Lung (tissue), 12 donors: ENCODE data around the gene ITGAE. TPM values are rescaled to one million over a fixed set of nuclear protein-coding genes. Genes with fewer than 3 reads are reported as not detected.

ENCODE experiments used
- ATAC-seq: fragments of 200-7000 bp; cut with Tn5 transposase; one replicate; pipeline ENCODE4 v1.9.1; 2020; ENCODE audit warnings: moderate number of reproducible peaks; ENCODE audit not compliant: insufficient read depth, low FRiP score
- DNase-seq, 3 donors: peaks; one replicate each; pipeline ENCODE4 v3.0.0-alpha.2; 2013 to 2017
- H3K27ac ChIP-seq, 2 donors: one replicate each; pipeline ENCODE4 v1.5.1; 2013; ENCODE audit warnings: mild to moderate bottlenecking in 2 of 2, moderate library complexity in 2 of 2, control low read depth in 1 of 2, inconsistent platforms in 1 of 2, low read depth in 1 of 2, low read length in 1 of 2
- H3K27me3 ChIP-seq, 3 donors: one replicate each; pipeline ENCODE4 v1.5.1; 2013; ENCODE audit warnings: low read length in 2 of 3; ENCODE audit not compliant: control insufficient read depth in 3 of 3, insufficient read depth in 3 of 3
- H3K36me3 ChIP-seq, 4 donors: one replicate each; pipeline ENCODE4 v1.5.1; 2013; ENCODE audit warnings: low read length in 4 of 4, mild to moderate bottlenecking in 1 of 4, moderate library complexity in 1 of 4; ENCODE audit not compliant: control insufficient read depth in 4 of 4, insufficient read depth in 4 of 4
- H3K4me1 ChIP-seq, 5 donors: one replicate each; pipeline ENCODE4 v1.5.1; 2013; ENCODE audit warnings: low read length in 5 of 5, mild to moderate bottlenecking in 2 of 5, moderate library complexity in 1 of 5; ENCODE audit not compliant: control insufficient read depth in 5 of 5, insufficient read depth in 5 of 5
- H3K4me3 ChIP-seq: one replicate; pipeline ENCODE4 v1.5.1; 2013; ENCODE audit warnings: mild to moderate bottlenecking, control low read depth, moderate library complexity
- H3K9ac ChIP-seq, 2 donors: one replicate each; pipeline ENCODE4 v1.5.1; 2013; ENCODE audit warnings: low read length in 2 of 2, control low read depth in 1 of 2; ENCODE audit not compliant: insufficient read depth in 1 of 2
- H3K9me3 ChIP-seq, 4 donors: one replicate each; pipeline ENCODE4 v1.5.1; 2013; ENCODE audit warnings: low read length in 3 of 4, mild to moderate bottlenecking in 1 of 4, moderate library complexity in 1 of 4; ENCODE audit not compliant: control insufficient read depth in 4 of 4, insufficient read depth in 3 of 4
- CTCF ChIP-seq: IDR thresholded peaks from 2 replicates; pipeline ENCODE4 v1.5.1; 2012; ENCODE audit warnings: mild to moderate bottlenecking; ENCODE audit errors: control extremely low read depth, extremely low read depth
- WGBS, 2 donors: extraction: QIAGEN DNeasy Blood & Tissue Kit; methylation state at CpG; one replicate each; pipeline ENCODE4 v1.1.7; 2013; 5-methylcytosine and 5-hydroxymethylcytosine counted together
- polyA plus RNA-seq, 2 donors: library from polyadenylated mRNA; stranded (reverse); fragments of 200-250 nt; gene quantifications; one replicate each; pipeline ENCODE4 v1.2.1, GENCODE V29; 2013
- total RNA-seq, 2 donors: library from RNA; depleted of rRNA in 1 of 2; stranded (reverse); fragments of >200 nt in 1 of 2; gene quantifications; one replicate each; pipeline ENCODE4 v1.2.1, GENCODE V29; 2014 to 2021
- donor health status: control.
- donor health status: control.
- donor health status: Bipolar disorder and iron deficiency.
- donor health status: healthy.
- donor health status: DM: yes; HTN: yes; CAD: no.

ITGAE gene
- total and polyA plus RNA-seq, 4 donors, result 16.8 to 37.3 (median 27.6) TPM

DNA sequence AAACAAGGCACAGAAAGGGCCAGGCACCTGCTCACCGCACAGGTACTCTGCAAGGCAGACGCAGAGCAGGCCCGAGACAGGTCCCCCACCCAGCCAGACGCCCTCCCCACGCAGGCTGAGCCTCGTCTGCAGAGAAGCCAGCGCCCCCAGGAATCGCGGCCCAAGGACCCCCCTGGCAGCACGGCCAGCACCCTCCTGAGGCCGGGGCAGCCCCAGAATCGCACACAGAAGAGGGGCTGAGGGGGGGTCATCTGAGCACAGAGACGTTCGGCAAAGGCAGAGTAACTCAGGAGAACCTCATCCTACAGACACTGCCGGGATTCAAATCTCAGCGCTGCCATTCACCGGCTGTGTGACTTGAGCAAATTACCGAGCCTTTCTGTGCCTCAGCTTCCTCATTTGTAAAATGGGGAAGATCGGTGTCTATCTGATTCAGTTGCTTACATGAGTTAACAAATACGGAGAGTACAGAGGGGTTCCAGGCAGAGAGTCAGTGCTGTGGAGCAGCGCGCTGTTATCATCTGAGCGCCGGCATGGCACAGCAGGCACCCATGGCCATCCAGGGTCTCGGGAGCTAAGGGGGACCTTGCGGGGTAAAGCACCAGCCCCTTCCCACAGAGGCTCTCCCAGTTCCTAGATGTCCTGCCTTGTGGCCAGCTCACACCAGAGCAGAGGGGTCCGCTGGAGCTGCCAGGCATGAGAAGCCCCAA lies 122.0 kb downstream of the ITGAE start:
- no peaks in the 10 kb centered on the region for H3K4me1 ChIP-seq
- DNase-seq (no peak), ATAC-seq (no peak)
- 85% methylated on average over 27 of the region's 27 CpGs for WGBS, 2 donors
- no peaks in the 10 kb centered on the region for H3K9me3 ChIP-seq
- H3K27ac ChIP-seq, result no peak overlapping the region
- peaks cover 0 to 6% (median 0%) of the 10 kb centered on the region in 3 donors for H3K27me3 ChIP-seq
- H3K36me3 ChIP-seq, result no peaks in the 10 kb centered on the region
- H3K4me3 ChIP-seq, result no peak overlapping the region
- H3K9ac ChIP-seq, result no peak overlapping the region
- no peak for TF ChIP-seq CTCF

DNA sequence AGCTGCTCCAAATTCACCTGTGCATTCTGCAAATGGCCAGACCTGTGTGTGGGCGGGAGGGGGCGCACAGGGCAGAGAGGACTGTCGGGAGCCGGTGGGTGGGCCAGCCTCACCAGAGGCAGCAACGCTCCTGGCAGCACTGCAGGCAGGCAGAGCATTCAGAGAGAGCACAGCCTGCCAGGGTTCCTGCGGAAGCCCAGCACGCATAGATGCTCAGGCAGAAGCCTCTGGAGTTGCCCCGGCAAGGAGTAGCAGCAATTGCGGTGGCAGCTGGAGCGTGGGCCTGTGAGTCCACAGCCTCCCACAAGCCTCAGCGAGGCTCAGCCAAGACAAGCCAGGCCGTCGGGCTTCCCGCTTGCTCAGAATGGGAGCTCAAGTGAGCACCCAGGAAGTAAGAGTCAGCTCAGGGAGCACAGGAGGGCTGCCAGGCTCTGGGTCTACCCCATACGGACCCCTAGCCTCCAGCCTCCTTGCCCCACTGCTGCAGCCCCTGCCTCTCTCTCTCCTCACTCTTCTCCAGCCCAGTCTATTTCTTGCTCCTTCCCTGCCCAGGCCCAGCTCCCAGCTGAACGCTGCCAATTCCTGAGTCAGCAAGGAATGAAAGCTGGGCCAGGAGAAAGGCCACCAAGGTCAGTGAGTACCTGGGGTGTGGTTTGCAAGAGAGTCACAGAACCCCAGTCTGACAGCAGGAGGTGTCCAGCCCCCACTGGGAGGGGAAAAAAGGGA lies 122.7 kb downstream of the ITGAE start:
- Histone ChIP-seq H3K4me1 (no peaks in the 10 kb centered on the region), H3K27ac (no peak overlapping the region), H3K9ac (no peak overlapping the region), H3K9me3 (no peaks in the 10 kb centered on the region), H3K27me3 (peaks cover 0 to 2% (median 0%) of the 10 kb centered on the region in 3 donors), H3K4me3 (no peak overlapping the region), H3K36me3 (no peaks in the 10 kb centered on the region)
- 64 to 77% methylated on average over 16 of the region's 16 CpGs for WGBS, 2 donors
- DNase-seq (no peak), ATAC-seq (no peak)
- TF ChIP-seq CTCF, result no peak

GRCh38 chr17:3675886-3676285 lies 125.1 kb downstream of the ITGAE start:
- H3K36me3 ChIP-seq, result peaks cover 0 to 3% (median 0%) of the 10 kb centered on the region in 4 donors
- TF ChIP-seq CTCF, result no peak
- peaks cover 0 to 2% (median 0%) of the 10 kb centered on the region in 3 donors for H3K27me3 ChIP-seq
- ATAC-seq, result no peak
- no peaks in the 10 kb centered on the region for H3K9me3 ChIP-seq
- WGBS, 2 donors, result 82 to 92% methylated on average over 11 of the region's 11 CpGs
- no peak overlapping the region for H3K4me3 ChIP-seq
- no peak overlapping the region for H3K27ac ChIP-seq
- H3K4me1 ChIP-seq, result no peaks in the 10 kb centered on the region
- H3K9ac ChIP-seq, result no peak overlapping the region
- DNase-seq, result no peak
